ENCODE results near the gene DNPH1. TPM values are rescaled to one million over a fixed set of nuclear protein-coding genes. Genes with fewer than 3 reads are reported as not detected.

DNPH1 gene
- total RNA-seq, 1 experiment from 2014 or later = 82.6 TPM

GRCh38 chr6:43217351-43217750, 11.9 kb downstream of the DNPH1 start:
- Mint-ChIP-seq H3K4me1 (ENCODE audit: low read depth, unreplicated experiment) (no peaks in the 10 kb centered on the region), H3K27me3 (ENCODE audit: unreplicated experiment) (no peaks in the 10 kb centered on the region), H3K36me3 (ENCODE audit: insufficient read depth, unreplicated experiment) (peaks cover 37% of the 10 kb centered on the region), H3K27ac (ENCODE audit: unreplicated experiment) (no peak overlapping the region), H3K9me3 (ENCODE audit: low read depth, unreplicated experiment) (no peaks in the 10 kb centered on the region), H3K4me3 (ENCODE audit: low read depth, unreplicated experiment) (no peak overlapping the region)
- CTCF ChIA-PET = interaction anchor here (1.4 kb wide), 1 partner anchor 12 kb away, joined by 4 read pairs; the partner anchor contains the start of gene DNPH1
- TF ChIP-seq CTCF (IDR thresholded peaks at IDR 0.05; ENCODE audit: unreplicated experiment) = no peak
- no peak for DNase-seq
- no TSS peak for BruUV-seq (replicated peaks)
- intact Hi-C loops (cut with micrococcal nuclease; ENCODE audit: unreplicated experiment) = no loop called here

- no TSS peak for BruUV-seq (replicated peaks)
- H3K9me3 Mint-ChIP-seq (ENCODE audit: low read depth, unreplicated experiment) = no peaks in the 10 kb centered on the region
- H3K27me3 Mint-ChIP-seq (ENCODE audit: unreplicated experiment) = no peaks in the 10 kb centered on the region
- H3K4me3 Mint-ChIP-seq (ENCODE audit: low read depth, unreplicated experiment) = no peak overlapping the region
- H3K4me1 Mint-ChIP-seq (ENCODE audit: low read depth, unreplicated experiment) = peaks cover 11% of the 10 kb centered on the region
- CTCF ChIA-PET = no interaction called here
- H3K36me3 Mint-ChIP-seq (ENCODE audit: insufficient read depth, unreplicated experiment) = peaks cover 31% of the 10 kb centered on the region
- intact Hi-C loops (cut with micrococcal nuclease; ENCODE audit: unreplicated experiment) = no loop called here
- H3K27ac Mint-ChIP-seq (ENCODE audit: unreplicated experiment) = no peak overlapping the region
- DNase-seq = no peak
- no peak for TF ChIP-seq CTCF (IDR thresholded peaks at IDR 0.05; ENCODE audit: unreplicated experiment)
Measured at GRCh38 chr6:43216200-43216599, 13.1 kb downstream of the DNPH1 start.

GRCh38 chr6:43215066-43215465, 14.2 kb downstream of the DNPH1 start:
- CTCF ChIA-PET = interaction anchor here (0.7 to 0.8 kb wide), 3 partner anchors 156 to 1090 kb away, joined by 3 to 4 read pairs (median 3); partner anchors contain the start of genes KLC4 and MRPL2
- H3K4me1 Mint-ChIP-seq (ENCODE audit: low read depth, unreplicated experiment) = peaks cover 19% of the 10 kb centered on the region
- no peaks in the 10 kb centered on the region for H3K9me3 Mint-ChIP-seq (ENCODE audit: low read depth, unreplicated experiment)
- no TSS peak for BruUV-seq (replicated peaks)
- intact Hi-C loops (cut with micrococcal nuclease; ENCODE audit: unreplicated experiment) = no loop called here
- no peak overlapping the region for H3K27ac Mint-ChIP-seq (ENCODE audit: unreplicated experiment)
- H3K27me3 Mint-ChIP-seq (ENCODE audit: unreplicated experiment) = no peaks in the 10 kb centered on the region
- H3K4me3 Mint-ChIP-seq (ENCODE audit: low read depth, unreplicated experiment) = no peak overlapping the region
- TF ChIP-seq CTCF (IDR thresholded peaks at IDR 0.05; ENCODE audit: unreplicated experiment) = no peak
- DNase-seq = no peak
- H3K36me3 Mint-ChIP-seq (ENCODE audit: insufficient read depth, unreplicated experiment) = peaks cover 22% of the 10 kb centered on the region

GRCh38 chr6:43213431-43213830, 15.8 kb downstream of the DNPH1 start:
- no peak overlapping the region for H3K27ac Mint-ChIP-seq (ENCODE audit: unreplicated experiment)
- no peaks in the 10 kb centered on the region for H3K9me3 Mint-ChIP-seq (ENCODE audit: low read depth, unreplicated experiment)
- H3K4me3 Mint-ChIP-seq (ENCODE audit: low read depth, unreplicated experiment) = no peak overlapping the region
- H3K4me1 Mint-ChIP-seq (ENCODE audit: low read depth, unreplicated experiment) = peaks cover 19% of the 10 kb centered on the region
- no TSS peak for BruUV-seq (replicated peaks)
- intact Hi-C loops (cut with micrococcal nuclease; ENCODE audit: unreplicated experiment) = no loop called here
- CTCF ChIA-PET = no interaction called here
- TF ChIP-seq CTCF (IDR thresholded peaks at IDR 0.05; ENCODE audit: unreplicated experiment) = no peak
- H3K36me3 Mint-ChIP-seq (ENCODE audit: insufficient read depth, unreplicated experiment) = peaks cover 14% of the 10 kb centered on the region
- no peaks in the 10 kb centered on the region for H3K27me3 Mint-ChIP-seq (ENCODE audit: unreplicated experiment)
- no peak for DNase-seq
